DND-41 (cell line): ENCODE measurements around the gene SOCS3.

Source experiments
- EZH2 ChIP-seq: IDR thresholded peaks from 3 replicates; pipeline ENCODE4 v1.6.1; 2012; ENCODE audit warnings: borderline replicate concordance, low read depth, mild to moderate bottlenecking, moderate library complexity, low read length, inconsistent platforms; ENCODE audit not compliant: severe bottlenecking
- TF ChIP-seq, protein P1 (sequence below): IDR thresholded peaks from 2 replicates; pipeline ENCODE4 v1.5.1; 2012; ENCODE audit warnings: borderline replicate concordance, low read length, moderate library complexity, mild to moderate bottlenecking; ENCODE audit not compliant: poor library complexity, severe bottlenecking; ENCODE audit errors: extremely low read depth

DNA sequence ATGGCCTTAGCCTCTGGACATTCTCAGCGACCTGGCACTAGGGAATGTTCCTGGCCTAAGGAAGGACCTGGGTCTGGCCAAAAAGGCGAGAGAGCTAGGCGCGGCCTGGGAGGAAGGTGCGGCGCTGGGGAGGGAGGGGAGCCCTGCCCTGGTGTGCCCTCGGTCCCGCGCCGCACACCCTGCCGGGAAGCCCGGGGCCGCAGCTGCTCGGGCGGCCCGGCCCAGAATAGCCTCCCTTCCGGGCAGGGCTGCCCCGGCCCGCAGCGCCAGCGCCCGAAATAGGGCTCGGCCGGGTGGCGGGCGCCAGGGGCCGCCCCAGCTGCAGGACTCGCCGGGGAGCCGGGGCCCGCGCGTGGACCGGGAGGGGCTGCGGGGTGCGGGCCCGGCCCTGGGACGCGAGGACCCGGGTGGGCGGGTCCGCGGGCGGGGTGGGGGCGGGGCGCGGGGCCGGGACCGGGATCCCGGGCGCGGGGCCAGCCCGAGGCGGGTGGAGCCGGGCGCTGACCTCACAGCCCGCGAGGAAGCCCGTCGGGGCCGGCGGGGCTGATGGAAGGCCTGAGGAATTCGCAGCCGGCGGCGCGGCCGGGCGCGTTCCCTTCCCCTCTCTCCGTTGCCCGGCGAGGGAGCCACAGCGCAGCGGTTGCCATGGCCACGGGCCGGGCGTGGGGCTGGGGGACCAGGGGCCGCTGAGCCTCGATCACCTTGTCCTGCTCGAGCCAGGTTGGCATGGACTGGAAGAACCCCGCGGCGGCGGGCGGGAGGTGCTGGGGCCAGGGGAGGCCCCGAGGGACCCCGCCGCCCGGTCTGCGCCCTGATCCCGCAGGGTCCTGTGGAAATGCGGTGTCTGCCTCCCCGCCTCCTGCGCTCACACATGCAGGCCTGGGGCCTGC lies 18.1 kb downstream of the SOCS3 start:
- TF ChIP-seq, protein P1, sequence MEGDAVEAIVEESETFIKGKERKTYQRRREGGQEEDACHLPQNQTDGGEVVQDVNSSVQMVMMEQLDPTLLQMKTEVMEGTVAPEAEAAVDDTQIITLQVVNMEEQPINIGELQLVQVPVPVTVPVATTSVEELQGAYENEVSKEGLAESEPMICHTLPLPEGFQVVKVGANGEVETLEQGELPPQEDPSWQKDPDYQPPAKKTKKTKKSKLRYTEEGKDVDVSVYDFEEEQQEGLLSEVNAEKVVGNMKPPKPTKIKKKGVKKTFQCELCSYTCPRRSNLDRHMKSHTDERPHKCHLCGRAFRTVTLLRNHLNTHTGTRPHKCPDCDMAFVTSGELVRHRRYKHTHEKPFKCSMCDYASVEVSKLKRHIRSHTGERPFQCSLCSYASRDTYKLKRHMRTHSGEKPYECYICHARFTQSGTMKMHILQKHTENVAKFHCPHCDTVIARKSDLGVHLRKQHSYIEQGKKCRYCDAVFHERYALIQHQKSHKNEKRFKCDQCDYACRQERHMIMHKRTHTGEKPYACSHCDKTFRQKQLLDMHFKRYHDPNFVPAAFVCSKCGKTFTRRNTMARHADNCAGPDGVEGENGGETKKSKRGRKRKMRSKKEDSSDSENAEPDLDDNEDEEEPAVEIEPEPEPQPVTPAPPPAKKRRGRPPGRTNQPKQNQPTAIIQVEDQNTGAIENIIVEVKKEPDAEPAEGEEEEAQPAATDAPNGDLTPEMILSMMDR: no peak
- no peak for TF ChIP-seq EZH2
